ENCODE measurements around the gene SYT7. TPM values are rescaled to one million over a fixed set of nuclear protein-coding genes. Genes with fewer than 3 reads are reported as not detected.
A peak's percentile ranks its signal among the peaks of the same experiment; 100 is the strongest.

The SYT7 gene
- total and polyA plus RNA-seq, 2 of the 8 experiments (the other 6 are each of a cell fraction or from before 2014, with no cell fraction given) = 9.6 to 10.5 TPM

- Histone ChIP-seq H4K20me1 (replicated peaks in 1 of 2; ENCODE audit: control insufficient read depth in 1 of 2, insufficient read depth in 2 of 2, low read length in 2 of 2) (peaks cover 0 to 2% of the 10 kb centered on the region in 2 experiments), H3K27me3 (replicated peaks in 1 of 4; ENCODE audit: control insufficient read depth in 3 of 4, extremely low read depth in 1 of 4, insufficient read depth in 3 of 4, low read length in 3 of 4) (no peaks in the 10 kb centered on the region), H3K9ac (replicated peaks in 1 of 4; ENCODE audit: extremely low read depth in 1 of 4, low read depth in 3 of 4, low read length in 3 of 4) (no peak overlapping the region)
Measured at GRCh38 chr11:61480994-61481335, 99.9 kb downstream of the SYT7 start.

More at GRCh38 chr11:61480994-61481335, 99.9 kb downstream of the SYT7 start:
- Histone ChIP-seq H3K14ac (ENCODE audit: insufficient read length) (no peak overlapping the region), H3K56ac (replicated peaks; ENCODE audit: insufficient read length, low read depth, low read length) (no peak overlapping the region), H3K79me1 (ENCODE audit: low read depth, low read length) (no peaks in the 10 kb centered on the region), H3K4me1 (replicated peaks in 1 of 4; ENCODE audit: control insufficient read depth in 3 of 4, insufficient read depth in 4 of 4, low read length in 3 of 4) (peaks cover 0 to 19% (median 10%) of the 10 kb centered on the region in 4 experiments; a peak in 5 of 7 replicates), H3K23ac (ENCODE audit: insufficient read length) (no peak overlapping the region), H4K91ac (replicated peaks; ENCODE audit: insufficient read length, low read length) (no peak overlapping the region), H2BK120ac (replicated peaks; ENCODE audit: low read depth, low read length) (no peak overlapping the region), H2AFZ (ENCODE audit: low read length) (no peak overlapping the region), H3K4me2 (ENCODE audit: insufficient read depth in 1 of 2, low read depth in 2 of 2, low read length in 2 of 2) (no peak overlapping the region), H2BK5ac (ENCODE audit: low read depth, low read length) (no peak overlapping the region), H3K18ac (ENCODE audit: extremely low read depth, low read length) (no peak overlapping the region), H3K9me3 (ENCODE audit: insufficient read depth in 2 of 2, low read depth in 1 of 2, low read length in 1 of 2) (no peaks in the 10 kb centered on the region), H3K79me2 (ENCODE audit: control insufficient read depth in 1 of 2, insufficient read depth in 2 of 2, low read length in 2 of 2) (no peaks in the 10 kb centered on the region), H3K4ac (replicated peaks; ENCODE audit: insufficient read length, low read depth, low read length) (no peak overlapping the region), H4K8ac (ENCODE audit: extremely low read depth, insufficient read depth, low read length) (no peak overlapping the region), H3K4me3 (ENCODE audit: extremely low read depth in 1 of 4, insufficient read depth in 2 of 4, low read depth in 3 of 4, low read length in 4 of 4) (no peak overlapping the region), H2BK15ac (ENCODE audit: low read length) (no peak overlapping the region), H3K36me3 (ENCODE audit: control insufficient read depth in 2 of 4, insufficient read depth in 4 of 4, low read length in 3 of 4) (no peaks in the 10 kb centered on the region), H2BK20ac (ENCODE audit: low read length) (no peak overlapping the region), H2BK12ac (ENCODE audit: low read depth, low read length) (no peak overlapping the region), H2AK5ac (ENCODE audit: low read depth, low read length) (no peak overlapping the region), H4K5ac (ENCODE audit: insufficient read length, low read depth, low read length) (no peak overlapping the region), H3K23me2 (ENCODE audit: low read depth, low read length) (no peaks in the 10 kb centered on the region), H3K27ac (ENCODE audit: low read depth, low read length) (no peak overlapping the region)
- CTCF ChIA-PET (ENCODE audit: partially characterized antibody) = interaction anchor here (0.9 to 57.8 kb wide), 14 partner anchors 8 to 161 kb away, joined by 3 to 2106 read pairs (median 8); partner anchors contain the start of gene LRRC10B
- 27% methylated on average over 7 of the region's 7 CpGs; no CpG with 5 or more reads in 1 of the 2 experiments for WGBS, 2 experiments (ENCODE audit: extremely low coverage in 1 of 2, insufficient coverage in 1 of 2, insufficient read length in 1 of 2, insufficient replicate concordance in 2 of 2, low coverage in 1 of 2, low lambda C conversion rate in 2 of 2, missing lambda C conversion rate in 1 of 2)
- POLR2A ChIA-PET (ENCODE audit: partially characterized antibody) = interaction anchor here (0.8 to 2.3 kb wide), 4 partner anchors 10 to 52 kb away, joined by 3 to 12 read pairs (median 4); partner anchors contain the start of genes CPSF7 and SDHAF2
- FAIRE-seq (peak; percentile 75), DNase-seq (ENCODE audit: low read depth in 1 of 2, low spot score in 2 of 2) (peak in 1 of 2 experiments; percentile 86)
- TF ChIP-seq SIN3A (conservative IDR thresholded peaks at IDR 0.05 in 1 of 2, IDR thresholded peaks at IDR 0.05 in 1 of 2; ENCODE audit: low read depth in 1 of 2, low read length in 2 of 2) (peak; percentile 91 to 96; a peak in 3 of 4 replicates), RAD21 (IDR thresholded peaks at IDR 0.05 in 1 of 2, conservative IDR thresholded peaks at IDR 0.05 in 1 of 2; ENCODE audit: low read depth in 2 of 2, low read length in 2 of 2) (0 out of 4 replicates have a peak, but pooled peaks of 1 of the 2 experiments have one; percentile 7), JUND (IDR thresholded peaks at IDR 0.05; ENCODE audit: low read length) (no peak), SRF (IDR thresholded peaks at IDR 0.05; ENCODE audit: low read depth, low read length) (peak; percentile 32; the same call in 1 of the 2 replicates)

Measured in H1 (cell line).